Endothelial cell of umbilical vein (primary cell): ENCODE measurements around the gene LGALS9C.
"Not testable (repeated sequence)": the region's sequence is repeated elsewhere in the genome, so short reads cannot be mapped to it uniquely, and the experiment has no call there.

Source experiments
- EZH2 ChIP-seq: IDR thresholded peaks from 2 replicates; pipeline ENCODE4 v1.6.1; 2012; ENCODE audit warnings: borderline replicate concordance, low read depth, mild to moderate bottlenecking, moderate library complexity, low read length, inconsistent platforms; ENCODE audit not compliant: severe bottlenecking
- MYC ChIP-seq: IDR thresholded peaks from one replicate; pipeline ENCODE4 v1.6.1; 2011; ENCODE audit warnings: mild to moderate bottlenecking, low read depth, low read length
- POLR2A ChIP-seq: IDR thresholded peaks from 2 replicates; pipeline ENCODE4 v1.6.1; 2012; ENCODE audit warnings: low read depth, mild to moderate bottlenecking, control low read depth, low read length
- POLR2AphosphoS5 ChIP-seq: IDR thresholded peaks from 2 replicates; pipeline ENCODE4 v1.6.1; 2012; ENCODE audit warnings: low read depth, mild to moderate bottlenecking, control low read depth, low read length, moderate library complexity; ENCODE audit not compliant: insufficient read depth
- TF ChIP-seq, protein P1 (sequence below), 2 donors: IDR thresholded peaks; 1 replicate in 1 of 2; 2 replicates in 1 of 2; pipeline ENCODE4 v1.5.1; 2011; ENCODE audit warnings: low read length in 2 of 2, mild to moderate bottlenecking in 2 of 2, moderate library complexity in 2 of 2, control low read depth in 1 of 2, inconsistent platforms in 1 of 2, low read depth in 1 of 2; ENCODE audit not compliant: insufficient read depth in 1 of 2; ENCODE audit errors: extremely low read depth in 1 of 2
- TF ChIP-seq, protein P2 (sequence below): IDR thresholded peaks from 2 replicates; pipeline ENCODE4 v1.6.1; 2011; ENCODE audit not compliant: insufficient read depth, insufficient read length

DNA sequence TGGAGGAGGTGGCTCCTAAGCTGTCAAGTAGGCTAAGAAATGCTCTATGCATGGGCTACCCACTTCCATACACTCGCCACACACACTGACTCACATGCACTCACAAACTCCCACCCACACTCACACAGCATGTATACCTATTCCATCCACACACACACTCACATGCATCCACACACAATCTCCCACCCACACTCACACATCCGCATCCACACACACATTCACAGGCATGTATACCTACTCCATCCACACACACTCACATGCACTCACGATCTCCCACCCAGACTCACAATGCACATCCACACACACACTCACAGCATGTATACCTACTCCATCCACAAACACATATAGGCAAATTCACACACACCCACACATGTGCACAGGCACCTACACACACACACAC is 32.1 kb downstream of the LGALS9C start:
- TF ChIP-seq, protein P1, sequence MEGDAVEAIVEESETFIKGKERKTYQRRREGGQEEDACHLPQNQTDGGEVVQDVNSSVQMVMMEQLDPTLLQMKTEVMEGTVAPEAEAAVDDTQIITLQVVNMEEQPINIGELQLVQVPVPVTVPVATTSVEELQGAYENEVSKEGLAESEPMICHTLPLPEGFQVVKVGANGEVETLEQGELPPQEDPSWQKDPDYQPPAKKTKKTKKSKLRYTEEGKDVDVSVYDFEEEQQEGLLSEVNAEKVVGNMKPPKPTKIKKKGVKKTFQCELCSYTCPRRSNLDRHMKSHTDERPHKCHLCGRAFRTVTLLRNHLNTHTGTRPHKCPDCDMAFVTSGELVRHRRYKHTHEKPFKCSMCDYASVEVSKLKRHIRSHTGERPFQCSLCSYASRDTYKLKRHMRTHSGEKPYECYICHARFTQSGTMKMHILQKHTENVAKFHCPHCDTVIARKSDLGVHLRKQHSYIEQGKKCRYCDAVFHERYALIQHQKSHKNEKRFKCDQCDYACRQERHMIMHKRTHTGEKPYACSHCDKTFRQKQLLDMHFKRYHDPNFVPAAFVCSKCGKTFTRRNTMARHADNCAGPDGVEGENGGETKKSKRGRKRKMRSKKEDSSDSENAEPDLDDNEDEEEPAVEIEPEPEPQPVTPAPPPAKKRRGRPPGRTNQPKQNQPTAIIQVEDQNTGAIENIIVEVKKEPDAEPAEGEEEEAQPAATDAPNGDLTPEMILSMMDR (IDR thresholded peaks at IDR 0.05; ENCODE audit: extremely low read depth in 1 of 2, insufficient read depth in 1 of 2, low read depth in 1 of 2, low read length in 2 of 2) = not testable (repeated sequence)
- TF ChIP-seq POLR2A, POLR2AphosphoS5, EZH2, MYC: not testable (repeated sequence)
- TF ChIP-seq, protein P2, sequence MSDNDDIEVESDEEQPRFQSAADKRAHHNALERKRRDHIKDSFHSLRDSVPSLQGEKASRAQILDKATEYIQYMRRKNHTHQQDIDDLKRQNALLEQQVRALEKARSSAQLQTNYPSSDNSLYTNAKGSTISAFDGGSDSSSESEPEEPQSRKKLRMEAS = not testable (repeated sequence)
